Mesodermal cell (in vitro differentiated cells): Measurements from ENCODE around the gene DDAH2.

Experiments
- H3K27ac ChIP-seq: 2 replicates; pipeline ENCODE4 v1.7.0; 2013; ENCODE audit warnings: mild to moderate bottlenecking, low read depth, low read length, moderate library complexity; ENCODE audit not compliant: severe bottlenecking
- H3K36me3 ChIP-seq: 2 replicates; pipeline ENCODE4 v1.7.1; 2013; ENCODE audit warnings: mild to moderate bottlenecking, low read length, moderate library complexity; ENCODE audit not compliant: control insufficient read depth, insufficient read depth
- H3K4me1 ChIP-seq: one replicate; pipeline ENCODE4 v1.7.1; 2013; ENCODE audit warnings: mild to moderate bottlenecking, low read length; ENCODE audit not compliant: insufficient read depth, control insufficient read depth, poor library complexity, severe bottlenecking
- H3K4me3 ChIP-seq: 2 replicates; pipeline ENCODE4 v1.7.0; 2013; ENCODE audit warnings: low read length, control low read depth, mild to moderate bottlenecking; ENCODE audit not compliant: insufficient read depth, poor library complexity, severe bottlenecking; ENCODE audit errors: extremely low read depth
- H3K9me3 ChIP-seq: 2 replicates; pipeline ENCODE4 v1.7.1; 2013; ENCODE audit warnings: mild to moderate bottlenecking, low read length, moderate library complexity; ENCODE audit not compliant: control insufficient read depth
- WGBS, 2 experiments: methylation state at CpG; one replicate each; pipeline ENCODE4 v1.1.5; 2013; ENCODE audit warnings: missing lambda C conversion rate in 2 of 2; ENCODE audit not compliant: insufficient coverage in 2 of 2; 5-methylcytosine and 5-hydroxymethylcytosine counted together

The DDAH2 gene

GRCh38 chr6:31700740-31701401 is 28.2 kb downstream of the DDAH2 start:
- Histone ChIP-seq H3K4me3 (no peak overlapping the region), H3K27ac (no peak overlapping the region), H3K4me1 (peaks cover 3% of the 10 kb centered on the region), H3K36me3 (peaks cover 56% of the 10 kb centered on the region), H3K9me3 (no peaks in the 10 kb centered on the region)
- WGBS, 2 experiments, result 87 to 93% methylated on average over 2 of the region's 5 CpGs

- Histone ChIP-seq H3K27ac (no peak overlapping the region), H3K4me3 (no peak overlapping the region), H3K4me1 (peaks cover 3% of the 10 kb centered on the region), H3K36me3 (peaks cover 82% of the 10 kb centered on the region), H3K9me3 (no peaks in the 10 kb centered on the region)
- WGBS, 2 experiments, result 76% methylated on average over 3 of the region's 3 CpGs; no CpG with 5 or more reads in 1 of the 2 experiments
These were observed 31.5 kb downstream of the DDAH2 start for GRCh38 chr6:31697555-31697954.

- peaks cover 82% of the 10 kb centered on the region for H3K36me3 ChIP-seq
These were observed 35.6 kb downstream of the DDAH2 start for GRCh38 chr6:31693535-31693934.

GRCh38 chr6:31692886-31693285 is 36.2 kb downstream of the DDAH2 start:
- no peak overlapping the region for H3K27ac ChIP-seq
- H3K4me1 ChIP-seq, result peaks cover 9% of the 10 kb centered on the region
- 93 to 97% methylated on average over 9 of the region's 9 CpGs for WGBS, 2 experiments
- peaks cover 82% of the 10 kb centered on the region for H3K36me3 ChIP-seq
- H3K9me3 ChIP-seq, result no peaks in the 10 kb centered on the region
- H3K4me3 ChIP-seq, result no peak overlapping the region

More at GRCh38 chr6:31693535-31693934, 35.6 kb downstream of the DDAH2 start:
- H3K9me3 ChIP-seq, result no peaks in the 10 kb centered on the region
- H3K27ac ChIP-seq, result no peak overlapping the region
- H3K4me1 ChIP-seq, result peaks cover 9% of the 10 kb centered on the region
- H3K4me3 ChIP-seq, result no peak overlapping the region
- 93 to 96% methylated on average over 4 of the region's 6 CpGs for WGBS, 2 experiments

- H3K9me3 ChIP-seq, result no peaks in the 10 kb centered on the region
- no peak overlapping the region for H3K27ac ChIP-seq
- peaks cover 6% of the 10 kb centered on the region for H3K4me1 ChIP-seq
- 94% methylated on average over 3 to 4 of the region's 4 CpGs for WGBS, 2 experiments
- peaks cover 82% of the 10 kb centered on the region for H3K36me3 ChIP-seq
- H3K4me3 ChIP-seq, result no peak overlapping the region
These were observed 36.7 kb downstream of the DDAH2 start for GRCh38 chr6:31692353-31692752.

- Histone ChIP-seq H3K36me3 (peaks cover 82% of the 10 kb centered on the region), H3K4me1 (peaks cover 6% of the 10 kb centered on the region), H3K27ac (no peak overlapping the region), H3K4me3 (no peak overlapping the region), H3K9me3 (no peaks in the 10 kb centered on the region)
- WGBS, 2 experiments, result 97 to 98% methylated on average over 7 of the region's 12 CpGs
These were observed 37.5 kb downstream of the DDAH2 start for GRCh38 chr6:31691564-31692108.

- H3K4me3 ChIP-seq, result no peak overlapping the region
- no peaks in the 10 kb centered on the region for H3K9me3 ChIP-seq
- H3K27ac ChIP-seq, result peak overlapping the region; percentile 67
- H3K36me3 ChIP-seq, result peaks cover 82% of the 10 kb centered on the region
- peaks cover 6% of the 10 kb centered on the region for H3K4me1 ChIP-seq
- 100% methylated on average over 2 to 3 of the region's 6 CpGs for WGBS, 2 experiments
These were observed 38.0 kb downstream of the DDAH2 start for GRCh38 chr6:31691078-31691463.

- peak overlapping the region; percentile 67 for H3K27ac ChIP-seq
- H3K4me1 ChIP-seq, result peaks cover 6% of the 10 kb centered on the region
- 84 to 92% methylated on average over 3 to 4 of the region's 10 CpGs for WGBS, 2 experiments
- no peak overlapping the region for H3K4me3 ChIP-seq
- no peaks in the 10 kb centered on the region for H3K9me3 ChIP-seq
- peaks cover 86% of the 10 kb centered on the region for H3K36me3 ChIP-seq
These were observed 38.6 kb downstream of the DDAH2 start for GRCh38 chr6:31690231-31691077.

GRCh38 chr6:31689249-31690110 is 39.6 kb downstream of the DDAH2 start:
- Histone ChIP-seq H3K36me3 (peaks cover 79% of the 10 kb centered on the region), H3K4me3 (no peak overlapping the region), H3K27ac (no peak overlapping the region), H3K4me1 (peaks cover 6% of the 10 kb centered on the region), H3K9me3 (no peaks in the 10 kb centered on the region)
- WGBS, 2 experiments, result 81 to 94% methylated on average over 4 to 6 of the region's 11 CpGs
